H1 (cell line): ENCODE data around the gene SEMA5B.

Source experiments
- BACH1 ChIP-seq: IDR thresholded peaks from 2 replicates; pipeline ENCODE4 v1.6.1; 2012; ENCODE audit warnings: low read length, improper control_type of control experiment
- EP300 ChIP-seq, 2 experiments: IDR thresholded peaks; 1 replicate in 1 of 2; 2 replicates in 1 of 2; pipeline ENCODE4 v1.6.1; 2011 to 2012; ENCODE audit warnings: low read depth in 2 of 2, low read length in 2 of 2, mild to moderate bottlenecking in 2 of 2, borderline replicate concordance in 1 of 2, inconsistent platforms in 1 of 2, moderate library complexity in 1 of 2
- MAFK ChIP-seq: IDR thresholded peaks from 2 replicates; pipeline ENCODE4 v1.6.1; 2012; ENCODE audit warnings: low read depth, mild to moderate bottlenecking, improper control_type of control experiment, low read length
- POLR2A ChIP-seq, 2 experiments: IDR thresholded peaks; 1 replicate in 1 of 2; 2 replicates in 1 of 2; pipeline ENCODE4 v1.6.1; 2011; ENCODE audit warnings: low read depth in 2 of 2, low read length in 2 of 2, mild to moderate bottlenecking in 2 of 2; ENCODE audit errors: control extremely low read depth in 1 of 2
- POLR2AphosphoS5 ChIP-seq: IDR thresholded peaks from 2 replicates; pipeline ENCODE4 v1.6.1; 2011; ENCODE audit warnings: low read depth, low read length
- RAD21 ChIP-seq, 2 experiments: IDR thresholded peaks in 1 of 2; conservative IDR thresholded peaks in 1 of 2; 2 replicates each; pipeline ENCODE4 v1.6.1; 2011; ENCODE audit warnings: low read depth in 2 of 2, low read length in 2 of 2, improper control_type of control experiment in 1 of 2, inconsistent platforms in 1 of 2, mild to moderate bottlenecking in 1 of 2, moderate library complexity in 1 of 2
- RXRA ChIP-seq: IDR thresholded peaks from 2 replicates; pipeline ENCODE4 v1.6.1; 2011; ENCODE audit warnings: low read depth, mild to moderate bottlenecking, low read length, moderate library complexity; ENCODE audit not compliant: insufficient read depth
- SIN3A ChIP-seq, 2 experiments: IDR thresholded peaks in 1 of 2; conservative IDR thresholded peaks in 1 of 2; 2 replicates each; pipeline ENCODE4 v1.6.1; 2011 to 2012; ENCODE audit warnings: low read length in 2 of 2, improper control_type of control experiment in 1 of 2, low read depth in 1 of 2, mild to moderate bottlenecking in 1 of 2
- TAF1 ChIP-seq: IDR thresholded peaks from 2 replicates; pipeline ENCODE4 v1.6.1; 2011; ENCODE audit warnings: mild to moderate bottlenecking, low read depth, low read length
- ZNF274 ChIP-seq: IDR thresholded peaks from 2 replicates; pipeline ENCODE4 v1.7.0; 2012; ENCODE audit warnings: low read length, borderline replicate concordance; ENCODE audit errors: extremely low read depth
- TF ChIP-seq, protein P1 (sequence below), 3 experiments: IDR thresholded peaks; 1 replicate in 2 of 3; 2 replicates in 1 of 3; pipeline versions ENCODE4 v1.5.1 to v1.6.1; 2011; ENCODE audit warnings: low read length in 3 of 3, mild to moderate bottlenecking in 3 of 3, inconsistent platforms in 2 of 3, low read depth in 1 of 3, moderate library complexity in 1 of 3; ENCODE audit not compliant: insufficient read depth in 1 of 3; ENCODE audit errors: control extremely low read depth in 1 of 3
- TF ChIP-seq, protein P2 (sequence below): IDR thresholded peaks from 2 replicates; pipeline ENCODE4 v1.6.1; 2012; ENCODE audit warnings: inconsistent platforms
- TF ChIP-seq, protein P3 (sequence below): IDR thresholded peaks from 2 replicates; pipeline ENCODE4 v1.6.1; 2011; ENCODE audit warnings: low read depth, mild to moderate bottlenecking, low read length; ENCODE audit not compliant: insufficient read depth

- TF ChIP-seq RXRA (no peak), RAD21 (IDR thresholded peaks at IDR 0.05 in 1 of 2, conservative IDR thresholded peaks at IDR 0.05 in 1 of 2; ENCODE audit: low read depth in 2 of 2, low read length in 2 of 2) (peak in 1 of 2 experiments; percentile 21; a peak in 2 of 4 replicates), TAF1 (no peak), POLR2A (IDR thresholded peaks at IDR 0.05; ENCODE audit: control extremely low read depth in 1 of 2, low read depth in 2 of 2, low read length in 2 of 2) (no peak), SIN3A (conservative IDR thresholded peaks at IDR 0.05 in 1 of 2, IDR thresholded peaks at IDR 0.05 in 1 of 2; ENCODE audit: low read depth in 1 of 2, low read length in 2 of 2) (no peak), BACH1 (no peak), POLR2AphosphoS5 (no peak), MAFK (no peak), EP300 (IDR thresholded peaks at IDR 0.05; ENCODE audit: borderline replicate concordance in 1 of 2, low read depth in 2 of 2, low read length in 2 of 2) (no peak), ZNF274 (no peak)
- TF ChIP-seq, protein P1, sequence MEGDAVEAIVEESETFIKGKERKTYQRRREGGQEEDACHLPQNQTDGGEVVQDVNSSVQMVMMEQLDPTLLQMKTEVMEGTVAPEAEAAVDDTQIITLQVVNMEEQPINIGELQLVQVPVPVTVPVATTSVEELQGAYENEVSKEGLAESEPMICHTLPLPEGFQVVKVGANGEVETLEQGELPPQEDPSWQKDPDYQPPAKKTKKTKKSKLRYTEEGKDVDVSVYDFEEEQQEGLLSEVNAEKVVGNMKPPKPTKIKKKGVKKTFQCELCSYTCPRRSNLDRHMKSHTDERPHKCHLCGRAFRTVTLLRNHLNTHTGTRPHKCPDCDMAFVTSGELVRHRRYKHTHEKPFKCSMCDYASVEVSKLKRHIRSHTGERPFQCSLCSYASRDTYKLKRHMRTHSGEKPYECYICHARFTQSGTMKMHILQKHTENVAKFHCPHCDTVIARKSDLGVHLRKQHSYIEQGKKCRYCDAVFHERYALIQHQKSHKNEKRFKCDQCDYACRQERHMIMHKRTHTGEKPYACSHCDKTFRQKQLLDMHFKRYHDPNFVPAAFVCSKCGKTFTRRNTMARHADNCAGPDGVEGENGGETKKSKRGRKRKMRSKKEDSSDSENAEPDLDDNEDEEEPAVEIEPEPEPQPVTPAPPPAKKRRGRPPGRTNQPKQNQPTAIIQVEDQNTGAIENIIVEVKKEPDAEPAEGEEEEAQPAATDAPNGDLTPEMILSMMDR (IDR thresholded peaks at IDR 0.05; ENCODE audit: control extremely low read depth in 1 of 3, insufficient read depth in 1 of 3, low read depth in 1 of 3, low read length in 3 of 3) = no peak
- TF ChIP-seq, protein P2, sequence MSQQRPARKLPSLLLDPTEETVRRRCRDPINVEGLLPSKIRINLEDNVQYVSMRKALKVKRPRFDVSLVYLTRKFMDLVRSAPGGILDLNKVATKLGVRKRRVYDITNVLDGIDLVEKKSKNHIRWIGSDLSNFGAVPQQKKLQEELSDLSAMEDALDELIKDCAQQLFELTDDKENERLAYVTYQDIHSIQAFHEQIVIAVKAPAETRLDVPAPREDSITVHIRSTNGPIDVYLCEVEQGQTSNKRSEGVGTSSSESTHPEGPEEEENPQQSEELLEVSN = no peak
- TF ChIP-seq, protein P3, sequence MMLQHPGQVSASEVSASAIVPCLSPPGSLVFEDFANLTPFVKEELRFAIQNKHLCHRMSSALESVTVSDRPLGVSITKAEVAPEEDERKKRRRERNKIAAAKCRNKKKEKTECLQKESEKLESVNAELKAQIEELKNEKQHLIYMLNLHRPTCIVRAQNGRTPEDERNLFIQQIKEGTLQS = no peak
Observed at GRCh38 chr3:122912772-122913538, 114.6 kb downstream of the SEMA5B start.
